Endodermal cell (in vitro differentiated cells): ENCODE results near the gene TXNIP. TPM values are rescaled to one million over a fixed set of nuclear protein-coding genes. Genes with fewer than 3 reads are reported as not detected.

Experiments used
- DNase-seq: peaks from one replicate; pipeline ENCODE4 v3.0.0-alpha.2; 2017
- H3K27ac ChIP-seq: 2 replicates; pipeline ENCODE4 v1.5.1; 2013; ENCODE audit warnings: mild to moderate bottlenecking, low read depth, low read length, moderate library complexity
- H3K27me3 ChIP-seq: 2 replicates; pipeline ENCODE4 v1.6.1; 2013; ENCODE audit warnings: mild to moderate bottlenecking, low read length, moderate library complexity; ENCODE audit not compliant: insufficient read depth, control insufficient read depth, poor library complexity, severe bottlenecking
- H3K36me3 ChIP-seq: 2 replicates; pipeline ENCODE4 v1.7.0; 2013; ENCODE audit warnings: mild to moderate bottlenecking, low read length, moderate library complexity; ENCODE audit not compliant: control insufficient read depth, insufficient read depth
- H3K4me1 ChIP-seq: one replicate; pipeline ENCODE4 v1.7.0; 2013; ENCODE audit warnings: low read length; ENCODE audit not compliant: control insufficient read depth, insufficient read depth
- H3K4me3 ChIP-seq: 2 replicates; pipeline ENCODE4 v1.5.1; 2013; ENCODE audit warnings: mild to moderate bottlenecking, low read length, moderate library complexity
- H3K9ac ChIP-seq: 2 replicates; pipeline ENCODE4 v1.6.1; 2013; ENCODE audit warnings: mild to moderate bottlenecking, low read length, moderate library complexity; ENCODE audit not compliant: poor library complexity, severe bottlenecking; ENCODE audit errors: extremely low read depth
- H3K9me3 ChIP-seq: 2 replicates; pipeline ENCODE4 v1.6.1; 2013; ENCODE audit warnings: mild to moderate bottlenecking, low read length, moderate library complexity; ENCODE audit not compliant: control insufficient read depth
- H3K27ac Mint-ChIP-seq: 2 replicates; pipeline ENCODE4 v1.8.0; 2020; ENCODE audit warnings: mixed read lengths
- H3K27me3 Mint-ChIP-seq: 2 replicates; pipeline ENCODE4 v1.8.0; 2021; ENCODE audit warnings: mild to moderate bottlenecking, mixed read lengths; ENCODE audit not compliant: insufficient read depth
- H3K36me3 Mint-ChIP-seq: 2 replicates; pipeline ENCODE4 v1.8.0; 2020; ENCODE audit warnings: low read depth, mixed read lengths
- H3K4me1 Mint-ChIP-seq: 2 replicates; pipeline ENCODE4 v1.8.0; 2020; ENCODE audit warnings: mixed read lengths
- H3K4me3 Mint-ChIP-seq: 2 replicates; pipeline ENCODE4 v1.8.0; 2020; ENCODE audit warnings: mild to moderate bottlenecking, moderate library complexity, mixed read lengths
- H3K9me3 Mint-ChIP-seq: 2 replicates; pipeline ENCODE4 v1.8.0; 2020; ENCODE audit warnings: mild to moderate bottlenecking, mixed read lengths
- CTCF ChIP-seq: fragments of 200-600 bp; sonication (generic); conservative IDR thresholded peaks from 2 replicates; pipeline ENCODE4 v1.5.0; 2021; ENCODE audit warnings: antibody characterized with exemption, mild to moderate bottlenecking
- WGBS, 2 experiments: methylation state at CpG; one replicate each; pipeline versions ENCODE4 v1.1.5 to v1.1.7; 2013; ENCODE audit warnings: missing lambda C conversion rate in 2 of 2, mixed read lengths in 1 of 2; ENCODE audit not compliant: insufficient coverage in 1 of 2, insufficient read length in 1 of 2; 5-methylcytosine and 5-hydroxymethylcytosine counted together
- total RNA-seq, 2 donors: library from RNA; stranded (reverse); fragmentation: NEBNext Ultra II Directional in 1 of 2; extraction: Animal tissue kit (Norgen Biotek cat#: 25700) in 1 of 2; gene quantifications; 2 replicates in 1 of 2; 3 replicates in 1 of 2; pipeline ENCODE4 v1.2.1, GENCODE V29; 2021

The TXNIP gene
- total RNA-seq, 2 donors from 2014 or later, result 9.9 to 12.2 TPM

- peaks cover 4% of the 10 kb centered on the region for H3K4me1 Mint-ChIP-seq
- H3K4me3 Mint-ChIP-seq, result no peak overlapping the region
- Histone ChIP-seq H3K4me3 (no peak overlapping the region), H3K27ac (no peak overlapping the region), H3K27me3 (no peaks in the 10 kb centered on the region), H3K4me1 (peaks cover 11% of the 10 kb centered on the region), H3K36me3 (peaks cover 57% of the 10 kb centered on the region), H3K9ac (no peak overlapping the region), H3K9me3 (no peaks in the 10 kb centered on the region)
- DNase-seq, result no peak
- H3K36me3 Mint-ChIP-seq, result peaks cover 7% of the 10 kb centered on the region
- H3K27me3 Mint-ChIP-seq, result peaks cover 2% of the 10 kb centered on the region
- 94 to 96% methylated on average over 4 of the region's 4 CpGs for WGBS, 2 experiments
- no peak overlapping the region for H3K27ac Mint-ChIP-seq
- H3K9me3 Mint-ChIP-seq, result no peaks in the 10 kb centered on the region
- TF ChIP-seq CTCF, result no peak
These were observed 47.2 kb downstream of the TXNIP start for GRCh38 chr1:145949219-145949618.

- Mint-ChIP-seq H3K4me1 (peaks cover 4% of the 10 kb centered on the region), H3K4me3 (no peak overlapping the region), H3K9me3 (no peaks in the 10 kb centered on the region), H3K27me3 (no peaks in the 10 kb centered on the region), H3K36me3 (peaks cover 14% of the 10 kb centered on the region), H3K27ac (no peak overlapping the region)
- Histone ChIP-seq H3K9me3 (no peaks in the 10 kb centered on the region), H3K27ac (no peak overlapping the region), H3K9ac (no peak overlapping the region), H3K36me3 (peaks cover 68% of the 10 kb centered on the region), H3K4me3 (no peak overlapping the region), H3K27me3 (no peaks in the 10 kb centered on the region), H3K4me1 (peaks cover 6% of the 10 kb centered on the region)
- 43 to 76% methylated on average over 1 to 4 of the region's 4 CpGs for WGBS, 2 experiments
- TF ChIP-seq CTCF, result no peak
- DNase-seq, result peak; percentile 61
These were observed 48.8 kb downstream of the TXNIP start for GRCh38 chr1:145947551-145947950.

GRCh38 chr1:145946477-145946986 lies 49.8 kb downstream of the TXNIP start:
- Histone ChIP-seq H3K36me3 (peaks cover 69% of the 10 kb centered on the region), H3K4me3 (no peak overlapping the region), H3K9ac (no peak overlapping the region), H3K4me1 (peaks cover 6% of the 10 kb centered on the region), H3K27ac (no peak overlapping the region), H3K27me3 (no peaks in the 10 kb centered on the region), H3K9me3 (no peaks in the 10 kb centered on the region)
- peaks cover 4% of the 10 kb centered on the region for H3K4me1 Mint-ChIP-seq
- TF ChIP-seq CTCF, result no peak
- 96 to 100% methylated on average over 2 to 4 of the region's 4 CpGs for WGBS, 2 experiments
- DNase-seq, result no peak
- H3K27me3 Mint-ChIP-seq, result no peaks in the 10 kb centered on the region
- H3K36me3 Mint-ChIP-seq, result peaks cover 22% of the 10 kb centered on the region
- H3K9me3 Mint-ChIP-seq, result no peaks in the 10 kb centered on the region
- no peak overlapping the region for H3K27ac Mint-ChIP-seq
- H3K4me3 Mint-ChIP-seq, result no peak overlapping the region
